ENCODE results near the gene PPM1G. TPM values are rescaled to one million over a fixed set of nuclear protein-coding genes. Genes with fewer than 3 reads are reported as not detected.

PPM1G gene
- total RNA-seq, 1 experiment from 2014 or later: 147 TPM

GRCh38 chr2:27336173-27336572 is 73.2 kb downstream of the PPM1G start:
- H3K36me3 ChIP-seq (ENCODE audit: insufficient read depth, low read length, poor library complexity, severe bottlenecking): peaks cover 53% of the 10 kb centered on the region
- intact Hi-C loops (cut with micrococcal nuclease; ENCODE audit: unreplicated experiment): no loop called here
- no peaks in the 10 kb centered on the region for H3K9me3 ChIP-seq (ENCODE audit: low read depth, low read length, poor library complexity, severe bottlenecking)
- TF ChIP-seq CTCF (conservative IDR thresholded peaks at IDR 0.05; ENCODE audit: low read depth, low read length) (no peak), EZH2 (IDR thresholded peaks at IDR 0.05; ENCODE audit: borderline replicate concordance, low read depth, low read length, poor library complexity, severe bottlenecking) (no peak)
- ChIA-PET POLR2A (ENCODE audit: low non-redundant PET) (no interaction called here), CTCF (no interaction called here)
- no peak for DNase-seq (ENCODE audit: low spot score)
- no TSS peak for BruUV-seq (replicated peaks)
- H3K4me1 ChIP-seq (ENCODE audit: insufficient read depth, low read length, poor library complexity, severe bottlenecking): no peaks in the 10 kb centered on the region
- no peaks in the 10 kb centered on the region for H3K27me3 ChIP-seq (replicated peaks; ENCODE audit: insufficient read depth, low read depth, low read length, poor library complexity)
- no peak overlapping the region for H3K27ac ChIP-seq (ENCODE audit: low read depth, low read length, poor library complexity, severe bottlenecking)
- H3K4me3 ChIP-seq (ENCODE audit: low read depth, low read length, poor library complexity, severe bottlenecking): no peak overlapping the region

- Histone ChIP-seq H3K36me3 (ENCODE audit: insufficient read depth, low read length, poor library complexity, severe bottlenecking) (peaks cover 44% of the 10 kb centered on the region), H3K4me1 (ENCODE audit: insufficient read depth, low read length, poor library complexity, severe bottlenecking) (no peaks in the 10 kb centered on the region)
- CTCF ChIA-PET: no interaction called here
Measured at GRCh38 chr2:27335311-27335710, 74.1 kb downstream of the PPM1G start.

More at GRCh38 chr2:27335311-27335710, 74.1 kb downstream of the PPM1G start:
- Histone ChIP-seq H3K9me3 (ENCODE audit: low read depth, low read length, poor library complexity, severe bottlenecking) (no peaks in the 10 kb centered on the region), H3K27ac (ENCODE audit: low read depth, low read length, poor library complexity, severe bottlenecking) (no peak overlapping the region), H3K4me3 (ENCODE audit: low read depth, low read length, poor library complexity, severe bottlenecking) (no peak overlapping the region), H3K27me3 (replicated peaks; ENCODE audit: insufficient read depth, low read depth, low read length, poor library complexity) (no peaks in the 10 kb centered on the region)
- no TSS peak for BruUV-seq (replicated peaks)
- POLR2A ChIA-PET (ENCODE audit: low non-redundant PET): no interaction called here
- intact Hi-C loops (cut with micrococcal nuclease; ENCODE audit: unreplicated experiment): no loop called here
- DNase-seq (ENCODE audit: low spot score): no peak
- no peak for TF ChIP-seq CTCF (conservative IDR thresholded peaks at IDR 0.05; ENCODE audit: low read depth, low read length)
- TF ChIP-seq EZH2 (IDR thresholded peaks at IDR 0.05; ENCODE audit: borderline replicate concordance, low read depth, low read length, poor library complexity, severe bottlenecking): no peak

Other genes starting within 250 kb of the PPM1G start
- gene ATRAID, start 197.6 kb downstream of the PPM1G start, total RNA-seq (2021): 106 and 107 TPM in 2 replicates
- 366 and 515 TPM in 2 replicates for gene SLC5A6, start 197.3 kb downstream of the PPM1G start, total RNA-seq (2021)
- gene CAD, start 192.2 kb downstream of the PPM1G start, total RNA-seq (2021): 194 and 210 TPM in 2 replicates
- gene SLC30A3, start 146.5 kb downstream of the PPM1G start, total RNA-seq (2021): 45.0 and 45.6 TPM in 2 replicates
- gene DNAJC5G, start 134.2 kb downstream of the PPM1G start, total RNA-seq (2021): 2.4 and 2.7 TPM in 2 replicates
- 2.2 and 2.8 TPM in 2 replicates for gene TRIM54, start 127.2 kb downstream of the PPM1G start, total RNA-seq (2021)
- gene UCN, start 101.1 kb downstream of the PPM1G start, total RNA-seq (2021): 0.64 and 0.68 TPM in 2 replicates
- 63.4 and 66.3 TPM in 2 replicates for gene MPV17, start 86.5 kb downstream of the PPM1G start, total RNA-seq (2021)
- 85.7 and 89.3 TPM in 2 replicates for gene GTF3C2, start 52.8 kb downstream of the PPM1G start, total RNA-seq (2021)
- 68.8 and 74.7 TPM in 2 replicates for gene EIF2B4, start 39.3 kb downstream of the PPM1G start, total RNA-seq (2021)
- 109 and 110 TPM in 2 replicates for gene SNX17, start 39.0 kb downstream of the PPM1G start, total RNA-seq (2021)
- gene ZNF513, start 28.9 kb downstream of the PPM1G start, total RNA-seq (2021): 21.3 and 22.3 TPM in 2 replicates
- gene NRBP1, start 19.0 kb upstream of the PPM1G start, total RNA-seq (2021): 86.3 and 93.0 TPM in 2 replicates
- 2.6 and 3.4 TPM in 2 replicates for gene KRTCAP3, start 32.8 kb upstream of the PPM1G start, total RNA-seq (2021)
- gene IFT172, start 80.2 kb upstream of the PPM1G start, total RNA-seq (2021): 42.2 and 50.4 TPM in 2 replicates
- gene FNDC4, start 85.6 kb upstream of the PPM1G start, total RNA-seq (2021): 1.3 and 3.1 TPM in 2 replicates
- gene GCKR, start 87.2 kb upstream of the PPM1G start, total RNA-seq (2021): not detected in 2 replicates
- gene ZNF512, start 173.5 kb upstream of the PPM1G start, total RNA-seq (2021): 61.3 TPM in 2 replicates
- gene CCDC121, start 219.4 kb upstream of the PPM1G start, total RNA-seq (2021): 3.3 and 4.4 TPM in 2 replicates
- gene GPN1, start 219.5 kb upstream of the PPM1G start, total RNA-seq (2021): 49.8 and 61.1 TPM in 2 replicates

All from A673 (cell line).